Smooth muscle cell (in vitro differentiated cells): ENCODE measurements around the gene PPP1R1A. TPM values are rescaled to one million over a fixed set of nuclear protein-coding genes. Genes with fewer than 3 reads are reported as not detected.

Experiments
- DNase-seq: peaks from one replicate; lab custom pipeline; 2025; ENCODE audit not compliant: unreplicated experiment; lab: John Stamatoyannopoulos, UW
- H2AFZ ChIP-seq: fragments of 200-600 bp; sonication (generic); 2 replicates; pipeline ENCODE4 v1.6.0; 2016; ENCODE audit warnings: antibody characterized with exemption, low read depth, mild to moderate bottlenecking
- H3F3A ChIP-seq: fragments of 200-600 bp; sonication (generic); 2 replicates; pipeline ENCODE4 v1.6.0; 2017; ENCODE audit warnings: antibody characterized with exemption, low read depth
- H3K27ac ChIP-seq: fragments of 200-600 bp; sonication (generic); 2 replicates; pipeline ENCODE4 v1.5.1; 2016; ENCODE audit warnings: low read depth, mild to moderate bottlenecking
- H3K27me3 ChIP-seq: fragments of 200-600 bp; sonication (generic); 2 replicates; pipeline ENCODE4 v1.6.1; 2016; ENCODE audit warnings: low read depth, mild to moderate bottlenecking
- H3K36me3 ChIP-seq: fragments of 200-600 bp; sonication (generic); 2 replicates; pipeline ENCODE4 v1.5.1; 2016; ENCODE audit warnings: low read depth
- H3K4me1 ChIP-seq: fragments of 200-600 bp; sonication (generic); 2 replicates; pipeline ENCODE4 v1.5.1; 2016; ENCODE audit warnings: low read depth
- H3K4me2 ChIP-seq: fragments of 200-600 bp; sonication (generic); 2 replicates; pipeline ENCODE4 v1.6.0; 2016; ENCODE audit warnings: mild to moderate bottlenecking
- H3K4me3 ChIP-seq: fragments of 200-600 bp; sonication (generic); 2 replicates; pipeline ENCODE4 v1.5.1; 2016; ENCODE audit warnings: mild to moderate bottlenecking
- H3K79me2 ChIP-seq: fragments of 200-600 bp; sonication (generic); 2 replicates; pipeline ENCODE4 v1.6.0; 2016; ENCODE audit warnings: low read depth, mild to moderate bottlenecking
- H3K9ac ChIP-seq: fragments of 200-600 bp; sonication (generic); 2 replicates; pipeline ENCODE4 v1.6.0; 2016; ENCODE audit warnings: low read depth
- H3K9me3 ChIP-seq: fragments of 200-600 bp; sonication (generic); replicated peaks from 2 replicates; pipeline ENCODE4 v1.5.1; 2016; ENCODE audit warnings: low read depth
- H4K20me1 ChIP-seq: fragments of 200-600 bp; sonication (generic); 2 replicates; pipeline ENCODE4 v1.6.0; 2016; ENCODE audit warnings: low read depth
- WGBS: methylation state at CpG from one replicate; pipeline ENCODE4 v1.1.7; 2016; ENCODE audit warnings: low lambda C conversion rate; 5-methylcytosine and 5-hydroxymethylcytosine counted together
- polyA plus RNA-seq: library from polyadenylated mRNA; unstranded; fragments of >200 nt; fragmentation: Nextera tagmentation; extraction: Ambion mirVana; gene quantifications from 2 replicates; pipeline ENCODE4 v1.2.1, GENCODE V29; 2016
- total RNA-seq: library from RNA; depleted of rRNA; stranded (reverse); fragments of >200 nt; gene quantifications from 2 replicates; pipeline ENCODE4 v1.2.3, GENCODE V29; 2014
- TF ChIP-seq, protein P1 (sequence below): fragments of 200-600 bp; sonication (generic); IDR thresholded peaks from 2 replicates; pipeline ENCODE4 v1.5.1; 2017; ENCODE audit warnings: borderline replicate concordance, mild to moderate bottlenecking, antibody characterized with exemption; ENCODE audit not compliant: insufficient read depth, poor library complexity, severe bottlenecking

The PPP1R1A gene
- total and polyA plus RNA-seq, 2 experiments from 2014 or later = 0.31 TPM; not detected in 1

- Histone ChIP-seq H3K4me2 (no peak overlapping the region), H2AFZ (no peak overlapping the region), H3K27me3 (peaks cover 27% of the 10 kb centered on the region), H3K36me3 (no peaks in the 10 kb centered on the region), H3K79me2 (no peaks in the 10 kb centered on the region), H3K9me3 (no peaks in the 10 kb centered on the region), H3K4me1 (peaks cover 21% of the 10 kb centered on the region), H3F3A (no peaks in the 10 kb centered on the region), H3K27ac (no peak overlapping the region), H4K20me1 (no peaks in the 10 kb centered on the region), H3K9ac (no peak overlapping the region), H3K4me3 (no peak overlapping the region)
- TF ChIP-seq, protein P1, sequence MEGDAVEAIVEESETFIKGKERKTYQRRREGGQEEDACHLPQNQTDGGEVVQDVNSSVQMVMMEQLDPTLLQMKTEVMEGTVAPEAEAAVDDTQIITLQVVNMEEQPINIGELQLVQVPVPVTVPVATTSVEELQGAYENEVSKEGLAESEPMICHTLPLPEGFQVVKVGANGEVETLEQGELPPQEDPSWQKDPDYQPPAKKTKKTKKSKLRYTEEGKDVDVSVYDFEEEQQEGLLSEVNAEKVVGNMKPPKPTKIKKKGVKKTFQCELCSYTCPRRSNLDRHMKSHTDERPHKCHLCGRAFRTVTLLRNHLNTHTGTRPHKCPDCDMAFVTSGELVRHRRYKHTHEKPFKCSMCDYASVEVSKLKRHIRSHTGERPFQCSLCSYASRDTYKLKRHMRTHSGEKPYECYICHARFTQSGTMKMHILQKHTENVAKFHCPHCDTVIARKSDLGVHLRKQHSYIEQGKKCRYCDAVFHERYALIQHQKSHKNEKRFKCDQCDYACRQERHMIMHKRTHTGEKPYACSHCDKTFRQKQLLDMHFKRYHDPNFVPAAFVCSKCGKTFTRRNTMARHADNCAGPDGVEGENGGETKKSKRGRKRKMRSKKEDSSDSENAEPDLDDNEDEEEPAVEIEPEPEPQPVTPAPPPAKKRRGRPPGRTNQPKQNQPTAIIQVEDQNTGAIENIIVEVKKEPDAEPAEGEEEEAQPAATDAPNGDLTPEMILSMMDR = no peak
- WGBS = 94% methylated on average over 11 of the region's 14 CpGs
- no peak for DNase-seq
These were observed 19.4 kb downstream of the PPP1R1A start for GRCh38 chr12:54569072-54569471.

GRCh38 chr12:54566792-54567191, 21.7 kb downstream of the PPP1R1A start:
- no peaks in the 10 kb centered on the region for H3K79me2 ChIP-seq
- H3K27me3 ChIP-seq = peaks cover 34% of the 10 kb centered on the region
- no peaks in the 10 kb centered on the region for H3K36me3 ChIP-seq
- H3K4me3 ChIP-seq = no peak overlapping the region
- no peaks in the 10 kb centered on the region for H3F3A ChIP-seq
- H4K20me1 ChIP-seq = no peaks in the 10 kb centered on the region
- no peak overlapping the region for H3K27ac ChIP-seq
- peaks cover 21% of the 10 kb centered on the region for H3K4me1 ChIP-seq
- no peak overlapping the region for H3K4me2 ChIP-seq
- no peak overlapping the region for H2AFZ ChIP-seq
- WGBS = 83% methylated on average over 5 of the region's 5 CpGs
- H3K9me3 ChIP-seq = no peaks in the 10 kb centered on the region
- H3K9ac ChIP-seq = no peak overlapping the region
- no peak for DNase-seq
- TF ChIP-seq, protein P1 = no peak

DNA sequence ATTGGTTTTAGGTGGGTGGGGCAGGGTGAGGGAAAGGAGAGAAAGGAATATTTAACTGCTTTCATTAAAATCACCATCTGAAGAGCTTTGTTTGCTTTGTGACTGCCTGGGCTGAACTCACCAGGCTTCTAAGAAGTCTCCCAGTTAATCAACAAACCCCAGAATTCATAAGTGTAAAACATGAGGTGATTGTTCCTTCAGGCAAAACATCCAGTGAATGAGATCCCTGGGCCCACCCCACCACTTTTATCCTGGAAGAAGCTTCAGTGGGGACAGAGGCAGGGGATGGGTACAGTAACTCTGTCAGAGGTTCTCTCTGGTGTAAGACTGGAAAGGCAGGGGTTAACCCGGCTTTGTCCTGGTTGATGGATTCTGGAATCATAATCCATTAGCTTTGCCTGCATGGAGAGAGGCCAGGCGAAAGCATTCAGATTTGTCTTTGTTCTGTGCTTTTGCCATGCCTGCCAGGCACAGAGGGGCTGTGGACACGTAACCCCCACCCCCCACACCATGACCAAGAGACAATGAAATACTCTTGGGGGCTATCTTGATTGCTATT, 22.4 kb downstream of the PPP1R1A start:
- Histone ChIP-seq H3K4me2 (no peak overlapping the region), H3K9ac (no peak overlapping the region), H2AFZ (no peak overlapping the region), H3K27ac (no peak overlapping the region), H4K20me1 (no peaks in the 10 kb centered on the region), H3K27me3 (peaks cover 34% of the 10 kb centered on the region), H3K36me3 (no peaks in the 10 kb centered on the region), H3K79me2 (no peaks in the 10 kb centered on the region), H3K4me3 (no peak overlapping the region), H3K4me1 (peaks cover 21% of the 10 kb centered on the region), H3K9me3 (no peaks in the 10 kb centered on the region), H3F3A (no peaks in the 10 kb centered on the region)
- TF ChIP-seq, protein P1 = no peak
- no peak for DNase-seq
- WGBS = 54% methylated on average over 3 of the region's 3 CpGs

- Histone ChIP-seq H3K79me2 (no peaks in the 10 kb centered on the region), H2AFZ (no peak overlapping the region), H4K20me1 (no peaks in the 10 kb centered on the region), H3K27me3 (peaks cover 36% of the 10 kb centered on the region), H3F3A (no peaks in the 10 kb centered on the region), H3K4me2 (no peak overlapping the region), H3K9me3 (no peaks in the 10 kb centered on the region), H3K4me1 (peaks cover 21% of the 10 kb centered on the region), H3K4me3 (no peak overlapping the region), H3K27ac (no peak overlapping the region), H3K9ac (no peak overlapping the region), H3K36me3 (no peaks in the 10 kb centered on the region)
- DNase-seq = no peak
- TF ChIP-seq, protein P1 = no peak
- WGBS = 33% methylated on average over 10 of the region's 10 CpGs
These were observed 23.0 kb downstream of the PPP1R1A start for GRCh38 chr12:54565310-54565985.
